HepG2 (cell line): Measurements from ENCODE around the gene ITGA7. TPM values are rescaled to one million over a fixed set of nuclear protein-coding genes. Genes with fewer than 3 reads are reported as not detected.

ENCODE experiments used
- AGO1 ChIP-seq: fragments of 200-400 bp; formaldehyde crosslinking; IDR thresholded peaks from 2 replicates; pipeline ENCODE4 v1.6.1; 2017; ENCODE audit warnings: mild to moderate bottlenecking, low read depth, low read length, moderate library complexity; ENCODE audit not compliant: poor library complexity, severe bottlenecking
- CC2D1A ChIP-seq: sonication (generic); formaldehyde crosslinking; IDR thresholded peaks from 2 replicates; pipeline ENCODE4 v1.8.1; 2023; ENCODE audit warnings: mild to moderate bottlenecking, missing genetic modification reagents
- HNRNPUL1 ChIP-seq: fragments of 200-400 bp; formaldehyde crosslinking; IDR thresholded peaks from 2 replicates; pipeline ENCODE4 v1.6.1; 2017; ENCODE audit warnings: low read depth, mild to moderate bottlenecking, low read length, moderate library complexity
- KLF15 ChIP-seq: sonication (generic); formaldehyde crosslinking; IDR thresholded peaks from 2 replicates; pipeline ENCODE4 v1.8.1; 2023; ENCODE audit warnings: borderline replicate concordance, mild to moderate bottlenecking, inconsistent platforms, missing genetic modification reagents, mixed read lengths
- NR3C1 ChIP-seq: sonication (generic); formaldehyde crosslinking; IDR thresholded peaks from 2 replicates; pipeline ENCODE4 v1.4.0; 2020; ENCODE audit warnings: missing genetic modification reagents
- POGZ ChIP-seq: sonication (generic); formaldehyde crosslinking; IDR thresholded peaks from 2 replicates; pipeline ENCODE4 v1.4.0; 2020; ENCODE audit warnings: mild to moderate bottlenecking, missing genetic modification reagents
- PRPF4 ChIP-seq: fragments of 200-400 bp; formaldehyde crosslinking; IDR thresholded peaks from 2 replicates; pipeline ENCODE4 v1.6.1; 2016; ENCODE audit warnings: low read length, low read depth; ENCODE audit not compliant: poor library complexity, severe bottlenecking
- RXRA ChIP-seq: sonication (generic); formaldehyde crosslinking; IDR thresholded peaks from 2 replicates; pipeline ENCODE4 v1.5.1; 2020; ENCODE audit warnings: missing genetic modification reagents
- SATB2 ChIP-seq: sonication (generic); formaldehyde crosslinking; IDR thresholded peaks from 2 replicates; pipeline ENCODE4 v1.5.0; 2020; ENCODE audit warnings: missing genetic modification reagents
- SIN3B ChIP-seq: fragments of 150-350 bp; IDR thresholded peaks from 2 replicates; pipeline ENCODE4 v1.6.1; 2014; ENCODE audit warnings: low read length
- ZFY ChIP-seq: sonication (generic); formaldehyde crosslinking; IDR thresholded peaks from 2 replicates; pipeline ENCODE4 v1.4.0; 2020; ENCODE audit warnings: missing genetic modification reagents
- ZNF562 ChIP-seq: sonication (generic); formaldehyde crosslinking; IDR thresholded peaks from 2 replicates; pipeline ENCODE4 v1.8.0; 2022; ENCODE audit warnings: missing genetic modification reagents, borderline replicate concordance
- ZNF607 ChIP-seq: sonication (generic); formaldehyde crosslinking; IDR thresholded peaks from 2 replicates; pipeline ENCODE4 v1.5.1; 2020; ENCODE audit warnings: missing genetic modification reagents, mild to moderate bottlenecking, borderline replicate concordance
- ZNF660 ChIP-seq: sonication (generic); formaldehyde crosslinking; IDR thresholded peaks from 2 replicates; pipeline ENCODE4 v1.5.1; 2020; ENCODE audit warnings: mild to moderate bottlenecking, low read depth, missing genetic modification reagents, borderline replicate concordance
- ZNF724P ChIP-seq: sonication (generic); formaldehyde crosslinking; IDR thresholded peaks from 2 replicates; pipeline ENCODE4 v1.8.0; 2022; ENCODE audit warnings: missing genetic modification reagents, borderline replicate concordance
- ZNF746 ChIP-seq: sonication (generic); formaldehyde crosslinking; IDR thresholded peaks from 2 replicates; pipeline ENCODE4 v1.8.0; 2022; ENCODE audit warnings: mild to moderate bottlenecking, missing genetic modification reagents
- ZNF75D ChIP-seq: sonication (generic); formaldehyde crosslinking; IDR thresholded peaks from 2 replicates; pipeline ENCODE4 v1.8.1; 2023; ENCODE audit warnings: missing genetic modification reagents, mild to moderate bottlenecking, borderline replicate concordance
- ZNF761 ChIP-seq: sonication (generic); formaldehyde crosslinking; conservative IDR thresholded peaks from 2 replicates; pipeline ENCODE4 v1.4.0; 2020; ENCODE audit warnings: mild to moderate bottlenecking, missing genetic modification reagents
- ZNF782 ChIP-seq: sonication (generic); formaldehyde crosslinking; IDR thresholded peaks from 2 replicates; pipeline ENCODE4 v1.4.0; 2020; ENCODE audit warnings: missing genetic modification reagents, mild to moderate bottlenecking, borderline replicate concordance
- ZNF788 ChIP-seq: sonication (generic); formaldehyde crosslinking; IDR thresholded peaks from 2 replicates; pipeline ENCODE4 v1.5.0; 2020; ENCODE audit warnings: mild to moderate bottlenecking, missing genetic modification reagents, borderline replicate concordance
- polyA plus RNA-seq, 8 experiments: library from polyadenylated mRNA; depleted of rRNA in 3 of 8; stranded (reverse) in 7 of 8; unstranded in 1 of 8; fragments of >200 nt; fragmentation: Illumina TruSeq in 4 of 8; extraction: Trizol in 4 of 8; gene quantifications; 2 replicates each; pipeline versions ENCODE4 v1.2.1 to v1.2.3, GENCODE V29; 2011 to 2016; ENCODE audit warnings: low read depth in 4 of 8, missing spikeins in 1 of 8, mixed read lengths in 1 of 8; ENCODE audit not compliant: insufficient read depth in 1 of 8
- total RNA-seq, 5 experiments: library from RNA; depleted of rRNA; stranded (reverse); fragments of >200 nt; fragmentation: Illumina TruSeq; extraction: Trizol; gene quantifications; 2 replicates each; pipeline ENCODE4 v1.2.3, GENCODE V29; 2016; ENCODE audit warnings: low read depth in 1 of 5
- TF ChIP-seq, protein P1 (sequence below): sonication (generic); formaldehyde crosslinking; IDR thresholded peaks from 2 replicates; pipeline ENCODE4 v1.8.0; 2022; ENCODE audit warnings: low read depth, missing genetic modification reagents
- TF ChIP-seq, protein P2 (sequence below): sonication (generic); formaldehyde crosslinking; conservative IDR thresholded peaks from 2 replicates; pipeline ENCODE4 v1.8.0; 2022; ENCODE audit warnings: missing genetic modification reagents
- TF ChIP-seq, protein P3 (sequence below): sonication (generic); formaldehyde crosslinking; IDR thresholded peaks from 2 replicates; pipeline ENCODE4 v1.8.1; 2023; ENCODE audit warnings: missing genetic modification reagents, inconsistent platforms, borderline replicate concordance
- TF ChIP-seq, protein P4 (sequence below): sonication (generic); formaldehyde crosslinking; IDR thresholded peaks from 2 replicates; pipeline ENCODE4 v1.4.0; 2020; ENCODE audit warnings: missing genetic modification reagents, borderline replicate concordance

The ITGA7 gene
- total and polyA plus RNA-seq, 2 of the 13 experiments (the other 11 are each of a cell fraction or from before 2014, with no cell fraction given) = 0.65 to 0.75 TPM

DNA sequence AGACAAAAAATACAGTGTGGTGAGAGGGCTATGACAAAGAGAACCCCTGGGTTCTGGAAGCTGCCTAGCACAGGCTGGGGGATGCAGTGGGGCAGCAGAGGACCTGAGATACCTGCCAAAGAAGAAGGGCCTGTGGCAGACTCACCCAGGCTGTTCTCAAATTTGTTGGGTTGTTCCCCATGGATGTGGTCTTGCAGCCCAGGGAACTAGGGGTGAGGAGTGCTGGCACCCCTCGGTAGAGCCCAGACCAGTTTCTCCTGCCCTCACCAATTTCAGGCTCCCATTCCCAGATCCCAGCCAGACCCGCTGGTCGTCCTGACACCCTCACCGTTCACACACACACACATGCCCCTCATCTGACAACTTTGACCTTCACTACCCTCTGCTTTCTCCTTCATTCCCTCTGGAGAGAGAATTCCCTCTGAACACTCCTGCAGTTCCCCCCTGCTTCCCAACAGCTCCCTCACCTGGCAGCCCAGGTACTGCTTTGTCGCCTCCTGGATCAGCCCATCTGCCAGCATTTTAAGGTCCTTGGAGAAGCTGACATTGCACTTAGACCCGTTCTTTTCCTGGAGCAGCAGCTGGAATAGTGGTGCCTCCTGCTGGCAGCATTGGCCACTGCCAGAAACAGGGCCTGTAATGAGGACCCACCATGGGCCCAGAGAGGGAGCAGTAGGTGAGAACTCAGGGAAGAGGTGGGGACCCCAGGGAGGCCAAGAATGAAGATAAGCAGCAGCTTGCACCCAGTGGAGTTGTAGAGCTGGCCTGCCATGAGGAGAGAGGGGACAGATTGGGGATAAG is 29.3 kb upstream of the ITGA7 start (continued):
- no peak for TF ChIP-seq ZNF562 (CRISPR knock-in tag)
- no peak for TF ChIP-seq ZNF607 (CRISPR knock-in tag)
- no peak for TF ChIP-seq CC2D1A (CRISPR knock-in tag)
- no peak for TF ChIP-seq HNRNPUL1
- TF ChIP-seq SIN3B = no peak
- TF ChIP-seq SATB2 (CRISPR knock-in tag) = no peak
- TF ChIP-seq, protein P1, sequence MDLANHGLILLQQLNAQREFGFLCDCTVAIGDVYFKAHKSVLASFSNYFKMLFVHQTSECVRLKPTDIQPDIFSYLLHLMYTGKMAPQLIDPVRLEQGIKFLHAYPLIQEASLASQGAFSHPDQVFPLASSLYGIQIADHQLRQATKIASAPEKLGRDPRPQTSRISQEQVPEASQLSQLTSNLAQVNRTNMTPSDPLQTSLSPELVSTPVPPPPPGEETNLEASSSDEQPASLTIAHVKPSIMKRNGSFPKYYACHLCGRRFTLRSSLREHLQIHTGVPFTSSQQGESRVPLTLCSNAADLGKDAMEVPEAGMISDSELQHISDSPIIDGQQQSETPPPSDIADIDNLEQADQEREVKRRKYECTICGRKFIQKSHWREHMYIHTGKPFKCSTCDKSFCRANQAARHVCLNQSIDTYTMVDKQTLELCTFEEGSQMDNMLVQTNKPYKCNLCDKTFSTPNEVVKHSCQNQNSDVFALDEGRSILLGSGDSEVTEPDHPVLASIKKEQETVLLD (CRISPR knock-in tag) = no peak
- no peak for TF ChIP-seq ZNF75D (CRISPR knock-in tag)
- TF ChIP-seq ZNF788 (CRISPR knock-in tag) = no peak; the same call in 1 of the 2 replicates
- TF ChIP-seq POGZ (CRISPR knock-in tag) = no peak
- no peak for TF ChIP-seq AGO1
- no peak for TF ChIP-seq ZNF660
- TF ChIP-seq, protein P2, sequence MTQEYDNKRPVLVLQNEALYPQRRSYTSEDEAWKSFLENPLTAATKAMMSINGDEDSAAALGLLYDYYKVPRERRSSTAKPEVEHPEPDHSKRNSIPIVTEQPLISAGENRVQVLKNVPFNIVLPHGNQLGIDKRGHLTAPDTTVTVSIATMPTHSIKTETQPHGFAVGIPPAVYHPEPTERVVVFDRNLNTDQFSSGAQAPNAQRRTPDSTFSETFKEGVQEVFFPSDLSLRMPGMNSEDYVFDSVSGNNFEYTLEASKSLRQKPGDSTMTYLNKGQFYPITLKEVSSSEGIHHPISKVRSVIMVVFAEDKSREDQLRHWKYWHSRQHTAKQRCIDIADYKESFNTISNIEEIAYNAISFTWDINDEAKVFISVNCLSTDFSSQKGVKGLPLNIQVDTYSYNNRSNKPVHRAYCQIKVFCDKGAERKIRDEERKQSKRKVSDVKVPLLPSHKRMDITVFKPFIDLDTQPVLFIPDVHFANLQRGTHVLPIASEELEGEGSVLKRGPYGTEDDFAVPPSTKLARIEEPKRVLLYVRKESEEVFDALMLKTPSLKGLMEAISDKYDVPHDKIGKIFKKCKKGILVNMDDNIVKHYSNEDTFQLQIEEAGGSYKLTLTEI (CRISPR knock-in tag) = no peak
- TF ChIP-seq PRPF4 = no peak
- no peak for TF ChIP-seq KLF15
- no peak; the same call in 1 of the 2 replicates for TF ChIP-seq ZFY (CRISPR knock-in tag)
- 0 out of 2 replicates have a peak, but pooled peaks have one; percentile 55 for TF ChIP-seq ZNF761
- no peak for TF ChIP-seq ZNF746
- TF ChIP-seq, protein P3, sequence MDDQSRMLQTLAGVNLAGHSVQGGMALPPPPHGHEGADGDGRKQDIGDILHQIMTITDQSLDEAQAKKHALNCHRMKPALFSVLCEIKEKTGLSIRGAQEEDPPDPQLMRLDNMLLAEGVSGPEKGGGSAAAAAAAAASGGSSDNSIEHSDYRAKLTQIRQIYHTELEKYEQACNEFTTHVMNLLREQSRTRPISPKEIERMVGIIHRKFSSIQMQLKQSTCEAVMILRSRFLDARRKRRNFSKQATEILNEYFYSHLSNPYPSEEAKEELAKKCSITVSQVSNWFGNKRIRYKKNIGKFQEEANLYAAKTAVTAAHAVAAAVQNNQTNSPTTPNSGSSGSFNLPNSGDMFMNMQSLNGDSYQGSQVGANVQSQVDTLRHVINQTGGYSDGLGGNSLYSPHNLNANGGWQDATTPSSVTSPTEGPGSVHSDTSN = no peak
- no peak for TF ChIP-seq NR3C1
- TF ChIP-seq, protein P4, sequence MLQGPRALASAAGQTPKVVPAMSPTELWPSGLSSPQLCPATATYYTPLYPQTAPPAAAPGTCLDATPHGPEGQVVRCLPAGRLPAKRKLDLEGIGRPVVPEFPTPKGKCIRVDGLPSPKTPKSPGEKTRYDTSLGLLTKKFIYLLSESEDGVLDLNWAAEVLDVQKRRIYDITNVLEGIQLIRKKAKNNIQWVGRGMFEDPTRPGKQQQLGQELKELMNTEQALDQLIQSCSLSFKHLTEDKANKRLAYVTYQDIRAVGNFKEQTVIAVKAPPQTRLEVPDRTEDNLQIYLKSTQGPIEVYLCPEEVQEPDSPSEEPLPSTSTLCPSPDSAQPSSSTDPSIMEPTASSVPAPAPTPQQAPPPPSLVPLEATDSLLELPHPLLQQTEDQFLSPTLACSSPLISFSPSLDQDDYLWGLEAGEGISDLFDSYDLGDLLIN (CRISPR knock-in tag) = no peak
- TF ChIP-seq ZNF782 (CRISPR knock-in tag) = no peak
- peak; percentile 50; the same call in 1 of the 2 replicates for TF ChIP-seq RXRA
- no peak for TF ChIP-seq ZNF724P
